ENCODE measurements around the gene LPCAT1.
"Not testable (repeated sequence)": the region's sequence is repeated elsewhere in the genome, so short reads cannot be mapped to it uniquely, and the experiment has no call there.

The LPCAT1 gene

GRCh38 chr5:1507961-1508658 is 15.7 kb downstream of the LPCAT1 start:
- no peak for DNase-seq

- DNase-seq, result no peak
These were observed 16.3 kb downstream of the LPCAT1 start for GRCh38 chr5:1507457-1507856.

GRCh38 chr5:1507014-1507375 is 16.8 kb downstream of the LPCAT1 start:
- no peak for DNase-seq

GRCh38 chr5:1506242-1507013 is 17.3 kb downstream of the LPCAT1 start:
- DNase-seq, result no peak

GRCh38 chr5:1505506-1506241 is 18.1 kb downstream of the LPCAT1 start:
- no peak for DNase-seq

GRCh38 chr5:1505089-1505488 is 18.7 kb downstream of the LPCAT1 start:
- DNase-seq, result not testable (repeated sequence)

GRCh38 chr5:1504617-1505016 is 19.1 kb downstream of the LPCAT1 start:
- DNase-seq, result no peak

GRCh38 chr5:1504069-1504595 is 19.6 kb downstream of the LPCAT1 start:
- no peak for DNase-seq

- DNase-seq, result no peak
These were observed 20.3 kb downstream of the LPCAT1 start for GRCh38 chr5:1503241-1504068.

- no peak for DNase-seq
These were observed 21.0 kb downstream of the LPCAT1 start for GRCh38 chr5:1502737-1503120.

GRCh38 chr5:1502046-1502736 is 21.6 kb downstream of the LPCAT1 start:
- no peak for DNase-seq

GRCh38 chr5:1501372-1502045 is 22.3 kb downstream of the LPCAT1 start:
- DNase-seq, result no peak

- no peak for DNase-seq
These were observed 23.2 kb downstream of the LPCAT1 start for GRCh38 chr5:1500411-1501091.

GRCh38 chr5:1499851-1500250 is 23.9 kb downstream of the LPCAT1 start:
- no peak for DNase-seq

GRCh38 chr5:1498623-1499416 is 24.9 kb downstream of the LPCAT1 start:
- no peak for DNase-seq

GRCh38 chr5:1497795-1498622 is 25.8 kb downstream of the LPCAT1 start:
- DNase-seq, result no peak

GRCh38 chr5:1497242-1497777 is 26.4 kb downstream of the LPCAT1 start:
- DNase-seq, result no peak

GRCh38 chr5:1495525-1495897 is 28.2 kb downstream of the LPCAT1 start:
- DNase-seq, result no peak

All from stimulated activated CD4-positive, alpha-beta T cell treated with anti-CD3 and anti-CD28 coated beads, Interleukin-4, amount 100 ng/mL, for 4 hours (primary cell).